Naive B cell (primary cell): ENCODE data around the gene DNAAF5. TPM values are rescaled to one million over a fixed set of nuclear protein-coding genes. Genes with fewer than 3 reads are reported as not detected.
"Not testable (repeated sequence)": the region's sequence is repeated elsewhere in the genome, so short reads cannot be mapped to it uniquely, and the experiment has no call there.

Experiments used
- ATAC-seq, 2 donors: fragments of 150-1000 bp; cut with Tn5 transposase; 2 replicates each; pipeline ENCODE4 v1.10.0; 2021; ENCODE audit warnings: low read depth in 2 of 2, mild to moderate bottlenecking in 2 of 2, moderate library complexity in 2 of 2
- DNase-seq: peaks from one replicate; pipeline ENCODE4 v3.0.0; 2022
- H3K27ac Mint-ChIP-seq, 6 donors: one replicate each; pipeline ENCODE4 v1.8.0; 2020 to 2022; ENCODE audit warnings: mild to moderate bottlenecking in 6 of 6, mixed read lengths in 6 of 6, moderate library complexity in 5 of 6, inconsistent platforms in 2 of 6
- H3K27me3 Mint-ChIP-seq, 3 donors: one replicate each; pipeline ENCODE4 v1.8.0; 2021 to 2022; ENCODE audit warnings: mixed read lengths in 3 of 3, mild to moderate bottlenecking in 1 of 3
- H3K36me3 Mint-ChIP-seq, 2 donors: one replicate each; pipeline ENCODE4 v1.8.0; 2020 to 2022; ENCODE audit warnings: mixed read lengths in 2 of 2, inconsistent platforms in 1 of 2, mild to moderate bottlenecking in 1 of 2
- H3K4me1 Mint-ChIP-seq, 3 donors: one replicate each; pipeline ENCODE4 v1.8.0; 2020 to 2022; ENCODE audit warnings: mixed read lengths in 3 of 3, inconsistent platforms in 1 of 3, mild to moderate bottlenecking in 1 of 3, moderate library complexity in 1 of 3
- H3K4me3 Mint-ChIP-seq, 8 donors: one replicate each; pipeline ENCODE4 v1.8.0; 2020 to 2022; ENCODE audit warnings: mild to moderate bottlenecking in 8 of 8, mixed read lengths in 8 of 8, moderate library complexity in 8 of 8, inconsistent platforms in 2 of 8
- H3K9me3 Mint-ChIP-seq, 7 donors: one replicate each; pipeline ENCODE4 v1.8.0; 2020 to 2022; ENCODE audit warnings: mixed read lengths in 7 of 7, mild to moderate bottlenecking in 5 of 7, inconsistent platforms in 2 of 7, moderate library complexity in 1 of 7
- polyA plus RNA-seq, 6 donors: library from polyadenylated mRNA; unstranded; fragments of 300-500 nt; fragmentation: Illumina TruSeq; gene quantifications; one replicate each; pipeline ENCODE4 v1.2.3, GENCODE V29; 2021; ENCODE audit warnings: low read depth in 6 of 6

The DNAAF5 gene
- polyA plus RNA-seq, 6 donors from 2014 or later = 1.4 to 4.5 (median 2.3) TPM

DNA sequence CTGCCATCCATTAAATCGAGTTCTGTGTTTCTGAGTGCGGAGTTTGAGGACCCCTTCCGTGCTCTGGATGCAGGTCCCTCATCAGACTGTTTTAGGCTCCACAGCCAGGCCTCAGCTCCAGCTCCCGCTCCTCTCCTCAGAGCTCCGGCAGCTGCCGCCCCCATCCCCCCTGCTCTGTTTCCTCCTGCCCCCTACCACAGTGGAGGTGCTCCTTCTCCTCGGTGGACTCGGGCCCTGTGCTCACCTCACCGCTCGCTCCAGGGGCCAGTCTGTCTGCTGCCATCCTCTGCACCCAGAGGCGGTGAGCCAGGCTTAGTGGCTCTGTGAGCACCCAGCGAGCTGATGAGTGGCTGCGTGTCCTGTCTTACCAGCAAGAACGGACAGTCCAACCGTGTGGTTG lies 21.9 kb downstream of the DNAAF5 start:
- H3K4me3 Mint-ChIP-seq = no peak overlapping the region

DNA sequence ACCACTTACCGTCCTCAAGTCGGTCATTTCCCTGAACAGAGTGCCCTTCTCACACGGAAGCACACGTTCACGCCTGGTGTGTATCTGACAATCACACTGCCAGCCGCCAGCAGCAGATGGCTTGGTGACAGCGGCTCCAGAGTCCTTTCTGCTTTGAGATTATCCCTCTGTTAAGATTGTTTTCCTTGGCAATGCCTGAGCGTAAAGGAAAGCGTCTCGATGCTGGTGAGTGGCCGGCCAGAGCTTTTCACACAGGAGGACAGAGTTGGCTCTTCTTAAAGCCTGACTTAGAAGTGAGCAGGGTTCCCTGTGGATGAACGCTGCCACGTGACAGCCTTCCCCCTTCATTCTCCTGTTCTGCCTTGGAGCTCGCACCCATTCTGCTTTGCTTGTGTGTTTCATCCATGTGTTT lies 22.6 kb downstream of the DNAAF5 start:
- Mint-ChIP-seq H3K4me3 (no peak overlapping the region), H3K9me3 (peaks cover 0 to 5% (median 0%) of the 10 kb centered on the region in 7 donors), H3K36me3 (peaks cover 8 to 19% of the 10 kb centered on the region in 2 donors), H3K27me3 (no peaks in the 10 kb centered on the region), H3K27ac (peak overlapping the region in 2 of 6 donors; percentile 25 to 28), H3K4me1 (peaks cover 0 to 4% (median 3%) of the 10 kb centered on the region in 3 donors)
- ATAC-seq (no peak), DNase-seq (no peak)

More for the DNA sequence above, 21.9 kb downstream of the DNAAF5 start:
- Mint-ChIP-seq H3K4me1 (peaks cover 0 to 4% (median 3%) of the 10 kb centered on the region in 3 donors), H3K27me3 (no peaks in the 10 kb centered on the region), H3K9me3 (peaks cover 0 to 5% (median 0%) of the 10 kb centered on the region in 7 donors), H3K36me3 (peaks cover 8 to 19% of the 10 kb centered on the region in 2 donors), H3K27ac (no peak overlapping the region)
- ATAC-seq (no peak), DNase-seq (no peak)

DNA sequence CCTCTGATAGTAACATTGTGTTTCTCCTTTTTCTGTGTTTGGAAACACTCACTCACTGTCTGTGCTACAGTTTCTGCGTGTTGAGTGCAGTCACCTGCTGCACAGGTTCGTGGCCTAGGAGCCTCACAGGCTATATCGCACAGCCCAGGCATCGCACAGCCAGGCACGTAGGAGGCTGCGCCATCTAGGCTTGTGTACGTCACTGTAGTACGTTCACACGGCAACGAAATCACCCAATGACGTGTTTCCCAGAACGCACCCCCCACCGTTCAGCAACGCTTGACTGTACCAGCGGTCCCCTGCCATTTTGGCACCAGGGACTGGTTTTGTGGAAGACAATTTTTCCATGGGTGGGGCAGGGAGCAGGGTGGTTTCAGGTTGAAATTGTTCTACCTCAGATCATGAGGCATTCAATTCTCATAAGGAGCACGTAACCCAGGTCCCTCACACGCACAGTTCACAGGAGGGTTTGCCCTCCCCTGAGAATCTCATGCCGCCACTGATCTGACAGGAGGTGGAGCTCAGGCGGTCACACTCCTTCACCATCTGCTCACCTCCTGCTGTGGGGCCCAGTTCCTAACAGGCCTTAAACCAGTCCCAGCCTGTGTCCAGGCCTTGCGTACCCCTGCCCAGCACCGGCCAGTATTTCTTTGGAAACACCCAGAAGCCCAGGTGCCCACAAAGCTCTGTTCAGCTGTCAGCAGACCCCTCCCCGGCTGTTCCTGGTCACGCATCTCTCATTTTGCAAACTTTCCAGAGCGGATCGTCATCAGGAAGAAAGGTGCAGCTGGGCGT lies 23.8 kb downstream of the DNAAF5 start:
- Mint-ChIP-seq H3K27ac (no peak overlapping the region), H3K4me1 (peaks cover 0 to 4% (median 3%) of the 10 kb centered on the region in 3 donors), H3K9me3 (peaks cover 0 to under 1% (median 0%) of the 10 kb centered on the region in 7 donors), H3K4me3 (no peak overlapping the region), H3K36me3 (peaks cover 6 to 17% of the 10 kb centered on the region in 2 donors), H3K27me3 (no peaks in the 10 kb centered on the region)
- ATAC-seq (no peak), DNase-seq (no peak)

DNA sequence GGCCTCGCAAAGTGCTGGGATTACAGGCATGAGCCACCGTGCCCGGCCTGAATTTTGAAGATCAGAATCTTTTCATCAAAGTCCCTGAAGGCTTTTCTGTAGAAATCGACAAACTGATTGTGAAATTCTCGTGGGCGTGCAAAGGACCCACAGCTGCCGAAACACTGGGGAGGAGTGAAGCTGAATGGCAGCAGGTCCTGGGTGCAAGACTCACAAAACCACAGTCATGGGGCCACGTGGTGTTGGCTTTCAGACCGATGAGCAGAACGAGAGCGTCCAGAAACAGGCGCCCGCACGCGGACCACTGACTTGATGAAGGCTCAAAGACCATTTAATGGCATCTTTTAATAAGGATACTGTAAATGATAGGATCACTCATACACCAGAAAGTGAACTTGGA lies 25.3 kb downstream of the DNAAF5 start:
- peaks cover 4 to 22% of the 10 kb centered on the region in 2 donors for H3K36me3 Mint-ChIP-seq
- no peak for DNase-seq
- H3K4me3 Mint-ChIP-seq = peak overlapping the region in 1 of 8 donors; percentile 68

DNA sequence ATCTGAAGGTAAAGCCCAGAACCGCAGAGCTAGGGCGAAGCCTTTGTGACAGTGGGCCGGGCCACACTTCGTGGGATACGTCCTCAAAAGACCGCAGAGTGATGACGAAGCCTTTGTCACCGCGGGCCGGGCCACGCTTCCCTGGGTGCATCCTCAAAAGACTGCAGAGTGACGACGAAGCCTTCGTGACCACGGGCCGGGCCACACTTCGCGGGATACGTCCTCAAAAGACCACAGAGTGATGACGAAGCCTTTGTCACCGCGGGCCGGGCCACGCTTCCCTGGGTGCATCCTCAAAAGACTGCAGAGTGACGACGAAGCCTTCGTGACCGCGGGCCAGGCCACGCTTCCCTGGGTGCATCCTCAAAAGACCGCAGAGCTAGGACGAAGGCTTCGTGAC lies 25.8 kb downstream of the DNAAF5 start:
- not testable (repeated sequence) for DNase-seq, ATAC-seq, H3K27ac Mint-ChIP-seq, H3K9me3 Mint-ChIP-seq, H3K27me3 Mint-ChIP-seq, H3K4me1 Mint-ChIP-seq, H3K4me3 Mint-ChIP-seq
- H3K36me3 Mint-ChIP-seq = peaks cover 4 to 22% of the 10 kb centered on the region in 2 donors

More for the DNA sequence above, 25.3 kb downstream of the DNAAF5 start:
- Mint-ChIP-seq H3K27me3 (no peaks in the 10 kb centered on the region), H3K27ac (no peak overlapping the region), H3K9me3 (no peaks in the 10 kb centered on the region), H3K4me1 (peaks cover 0 to 4% (median 3%) of the 10 kb centered on the region in 3 donors)
- ATAC-seq = no peak

DNA sequence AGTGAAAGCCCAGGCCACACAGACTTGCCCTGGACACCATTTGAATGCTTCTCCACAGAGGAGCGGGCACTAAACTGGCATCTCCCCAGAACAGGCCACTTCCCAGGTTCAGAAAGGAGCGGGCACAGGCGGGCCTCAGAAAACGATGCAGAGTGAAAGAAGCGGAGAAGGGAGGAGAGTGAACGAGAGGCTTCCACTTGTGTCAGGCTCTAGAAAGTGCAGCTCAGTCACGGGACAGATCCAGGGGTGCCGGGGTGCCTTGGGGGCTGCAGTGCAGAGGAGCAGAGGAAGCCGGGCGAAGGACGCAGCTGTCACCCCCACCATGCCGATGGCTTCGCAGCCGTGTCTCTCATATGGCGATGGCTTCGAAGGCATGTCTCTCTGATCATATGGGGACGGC lies 26.7 kb downstream of the DNAAF5 start:
- Mint-ChIP-seq H3K36me3 (peaks cover 4 to 22% of the 10 kb centered on the region in 2 donors), H3K27ac (peak overlapping the region in 1 of 6 donors; percentile 21), H3K27me3 (no peaks in the 10 kb centered on the region), H3K4me1 (peaks cover 0 to 3% (median 0%) of the 10 kb centered on the region in 3 donors), H3K9me3 (no peaks in the 10 kb centered on the region), H3K4me3 (no peak overlapping the region)
- ATAC-seq = no peak
- DNase-seq = no peak

DNA sequence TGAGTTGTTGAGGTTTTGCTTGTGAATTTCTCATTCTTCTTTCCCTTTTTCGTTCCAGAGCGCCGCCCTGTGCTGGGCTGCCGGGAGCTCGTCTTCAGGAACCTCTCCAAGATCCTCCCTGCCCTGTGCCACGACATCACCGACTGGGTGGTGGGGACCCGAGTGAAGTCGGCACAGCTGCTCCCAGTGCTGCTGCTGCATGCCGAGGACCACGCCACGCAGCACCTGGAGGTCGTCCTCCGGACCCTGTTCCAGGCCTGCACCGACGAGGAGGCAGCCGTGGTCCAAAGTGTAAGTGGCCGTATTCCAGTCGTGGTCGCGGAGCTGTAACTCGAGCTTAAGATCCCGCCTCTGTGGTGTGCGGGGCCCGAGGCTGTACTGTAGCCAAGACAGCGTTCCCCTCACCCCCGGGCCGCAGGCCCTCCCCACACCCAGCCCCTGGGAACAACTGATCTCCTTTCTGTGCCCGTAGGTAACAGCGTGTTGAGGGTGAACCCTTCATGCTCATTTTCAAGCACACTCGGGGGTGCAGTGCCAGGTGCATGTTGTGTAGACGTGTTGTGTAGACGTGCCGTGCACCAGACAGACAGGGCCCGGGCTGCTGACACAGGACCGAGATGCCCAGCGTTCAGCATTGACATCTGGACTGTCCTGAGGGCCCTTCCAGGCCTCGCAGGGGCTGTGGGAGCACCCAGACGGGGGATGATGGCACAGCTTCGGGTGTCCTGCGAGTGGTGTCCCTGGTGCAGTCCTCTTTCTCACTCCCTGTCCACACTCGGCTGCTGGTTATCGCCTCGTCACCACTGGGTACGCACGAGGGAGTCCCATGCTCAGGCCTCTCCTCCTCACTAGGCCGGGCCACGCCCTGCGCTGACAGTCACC lies 28.3 kb downstream of the DNAAF5 start:
- Mint-ChIP-seq H3K27ac (peak overlapping the region in 1 of 6 donors; percentile 76), H3K4me1 (peaks cover 0 to 1% (median 0%) of the 10 kb centered on the region in 3 donors), H3K27me3 (no peaks in the 10 kb centered on the region), H3K9me3 (no peaks in the 10 kb centered on the region), H3K36me3 (peaks cover 4 to 22% of the 10 kb centered on the region in 2 donors), H3K4me3 (no peak overlapping the region)
- DNase-seq (no peak), ATAC-seq (no peak)

DNA sequence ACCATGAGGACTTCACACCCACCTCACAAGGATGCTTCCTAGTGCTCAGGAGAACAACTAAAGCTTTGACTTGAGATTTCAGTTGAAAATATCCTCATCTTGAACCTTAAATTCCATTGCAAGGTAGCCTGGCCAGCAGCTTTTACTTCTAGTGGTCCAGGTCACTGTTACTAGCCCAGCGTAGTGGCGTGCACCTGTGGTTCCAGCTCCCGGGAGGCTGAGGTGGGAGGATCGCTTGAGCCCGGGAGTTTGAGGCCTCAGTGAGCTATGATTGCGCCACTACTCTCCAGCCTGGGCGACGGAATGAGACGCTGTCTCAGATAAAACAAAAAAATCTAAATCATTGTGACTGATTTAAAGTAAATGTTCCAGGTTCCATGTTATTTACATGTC lies 28.9 kb downstream of the DNAAF5 start:
- Mint-ChIP-seq H3K27ac (no peak overlapping the region), H3K9me3 (no peaks in the 10 kb centered on the region), H3K4me1 (no peaks in the 10 kb centered on the region), H3K4me3 (no peak overlapping the region), H3K36me3 (peaks cover 4 to 22% of the 10 kb centered on the region in 2 donors), H3K27me3 (no peaks in the 10 kb centered on the region)
- DNase-seq = no peak
- ATAC-seq = no peak

DNA sequence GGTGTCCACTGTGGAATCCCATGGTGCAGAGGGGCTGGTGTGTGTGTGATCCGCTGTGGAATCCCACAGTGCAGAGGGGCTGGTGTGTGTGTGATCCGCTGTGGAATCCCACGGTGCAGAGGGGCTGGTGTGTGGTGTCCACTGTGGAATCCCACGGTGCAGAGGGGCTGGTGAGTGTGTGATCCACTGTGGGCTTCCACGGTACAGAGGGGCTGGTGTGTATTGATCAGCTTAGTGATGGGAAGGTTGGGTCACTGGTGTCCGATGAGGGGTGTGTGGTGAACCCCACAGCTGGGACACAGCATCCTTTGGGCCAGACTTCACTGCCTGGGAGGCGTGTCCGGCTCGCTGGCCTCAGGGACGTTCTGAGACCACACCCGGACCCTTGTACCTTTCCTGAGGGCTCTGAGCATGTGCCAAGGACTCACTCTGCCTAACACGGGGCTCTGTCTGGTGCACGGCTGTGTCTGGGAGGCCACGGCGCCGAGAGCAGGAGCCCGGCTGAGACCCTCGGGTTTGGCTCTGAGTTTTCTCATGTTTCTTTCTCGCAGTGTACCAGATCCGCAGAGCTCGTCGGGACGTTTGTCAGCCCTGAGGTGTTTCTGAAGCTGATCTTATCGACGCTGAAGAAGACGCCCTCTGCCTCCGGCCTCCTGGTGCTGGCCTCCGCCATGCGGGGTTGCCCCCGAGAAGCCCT lies 29.9 kb downstream of the DNAAF5 start:
- peaks cover 4 to 22% of the 10 kb centered on the region in 2 donors for H3K36me3 Mint-ChIP-seq
- ATAC-seq (no peak), DNase-seq (no peak)
- no peak overlapping the region for H3K27ac Mint-ChIP-seq
- H3K27me3 Mint-ChIP-seq = no peaks in the 10 kb centered on the region
- H3K4me3 Mint-ChIP-seq = no peak overlapping the region
- H3K4me1 Mint-ChIP-seq = no peaks in the 10 kb centered on the region
- no peaks in the 10 kb centered on the region for H3K9me3 Mint-ChIP-seq

DNA sequence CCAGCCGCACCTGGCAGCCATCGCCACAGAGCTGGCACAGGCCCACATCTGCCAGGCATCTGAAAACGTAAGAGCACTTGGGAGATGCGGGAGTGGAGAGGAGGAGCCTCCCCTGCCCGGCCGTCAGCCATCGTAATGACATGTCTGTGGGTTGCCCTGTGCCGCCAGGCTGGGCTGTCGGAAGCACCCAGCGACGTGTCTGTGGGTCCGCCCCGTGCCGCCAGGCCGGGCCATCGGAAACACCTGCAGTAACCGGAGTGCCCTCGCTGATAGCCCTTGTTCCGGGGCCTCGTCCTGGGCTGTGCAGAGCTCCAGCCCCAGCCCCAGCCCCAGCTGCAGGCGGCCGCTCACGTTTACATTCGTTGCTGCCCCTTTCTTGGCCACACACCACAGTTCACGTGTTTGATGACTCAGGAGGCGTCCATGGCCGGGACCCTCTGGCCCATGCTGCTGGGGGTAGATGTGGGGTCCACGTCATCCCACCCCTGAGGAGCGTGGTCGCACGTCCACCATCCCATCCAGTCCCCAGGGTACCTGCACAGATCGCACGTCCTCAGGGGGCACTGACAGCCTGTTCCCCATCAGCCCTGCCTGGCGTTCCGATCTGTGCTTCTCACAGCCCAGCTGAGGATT lies 30.5 kb downstream of the DNAAF5 start:
- DNase-seq (no peak), ATAC-seq (no peak)
- H3K36me3 Mint-ChIP-seq = peaks cover 4 to 22% of the 10 kb centered on the region in 2 donors
- H3K4me3 Mint-ChIP-seq = no peak overlapping the region
- no peaks in the 10 kb centered on the region for H3K4me1 Mint-ChIP-seq
- no peaks in the 10 kb centered on the region for H3K9me3 Mint-ChIP-seq
- no peak overlapping the region for H3K27ac Mint-ChIP-seq
- no peaks in the 10 kb centered on the region for H3K27me3 Mint-ChIP-seq

DNA sequence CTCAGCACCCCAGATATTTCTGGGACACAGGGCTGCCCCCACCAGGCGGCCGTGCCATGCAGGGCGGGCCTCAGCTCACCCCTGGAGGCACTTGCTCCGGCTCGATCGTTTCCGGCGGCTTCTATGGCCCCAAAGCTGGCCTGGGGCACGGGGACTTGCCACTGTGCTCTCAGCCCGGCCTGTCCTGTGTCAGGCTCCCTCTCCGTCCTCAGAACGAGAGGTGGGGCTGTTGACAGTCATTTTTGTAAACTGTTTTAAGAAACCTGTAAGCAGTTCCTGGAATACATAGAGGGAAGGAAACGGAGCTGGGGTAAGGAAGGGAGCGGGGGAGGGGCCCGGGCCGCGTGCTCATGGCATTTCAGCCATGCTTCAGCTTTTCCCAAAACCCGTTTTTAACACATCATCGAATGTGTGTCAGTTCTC lies 31.3 kb downstream of the DNAAF5 start:
- DNase-seq (no peak), ATAC-seq (no peak)
- no peak overlapping the region for H3K27ac Mint-ChIP-seq
- no peak overlapping the region for H3K4me3 Mint-ChIP-seq
- peaks cover 4 to 18% of the 10 kb centered on the region in 2 donors for H3K36me3 Mint-ChIP-seq
- no peaks in the 10 kb centered on the region for H3K27me3 Mint-ChIP-seq
- H3K4me1 Mint-ChIP-seq = no peaks in the 10 kb centered on the region
- no peaks in the 10 kb centered on the region for H3K9me3 Mint-ChIP-seq

DNA sequence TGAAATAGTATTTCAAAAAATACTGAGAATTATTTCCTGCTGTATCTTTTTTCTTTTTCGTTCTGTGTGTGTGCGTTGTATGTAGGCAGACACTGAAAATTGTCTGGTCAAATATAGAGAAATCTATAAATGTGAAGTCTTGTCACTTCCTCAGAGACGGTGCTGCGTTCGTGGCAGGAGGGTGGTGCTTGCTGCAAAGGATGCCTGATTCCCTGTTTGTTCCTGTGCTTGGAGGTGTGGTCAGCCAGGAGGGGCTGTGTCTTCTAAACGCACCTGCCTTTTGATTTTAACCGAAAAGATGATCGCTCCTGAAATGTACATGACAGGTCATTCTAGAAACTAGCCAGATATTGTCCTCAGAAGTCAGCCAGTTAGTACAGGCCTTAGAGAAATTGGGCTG lies 33.1 kb downstream of the DNAAF5 start:
- no peak overlapping the region for H3K4me3 Mint-ChIP-seq
- no peaks in the 10 kb centered on the region for H3K9me3 Mint-ChIP-seq
- no peak for DNase-seq
- H3K27ac Mint-ChIP-seq = no peak overlapping the region
- H3K27me3 Mint-ChIP-seq = no peaks in the 10 kb centered on the region
- no peak for ATAC-seq
- peaks cover 0 to 10% of the 10 kb centered on the region in 2 donors for H3K36me3 Mint-ChIP-seq
- H3K4me1 Mint-ChIP-seq = no peaks in the 10 kb centered on the region

DNA sequence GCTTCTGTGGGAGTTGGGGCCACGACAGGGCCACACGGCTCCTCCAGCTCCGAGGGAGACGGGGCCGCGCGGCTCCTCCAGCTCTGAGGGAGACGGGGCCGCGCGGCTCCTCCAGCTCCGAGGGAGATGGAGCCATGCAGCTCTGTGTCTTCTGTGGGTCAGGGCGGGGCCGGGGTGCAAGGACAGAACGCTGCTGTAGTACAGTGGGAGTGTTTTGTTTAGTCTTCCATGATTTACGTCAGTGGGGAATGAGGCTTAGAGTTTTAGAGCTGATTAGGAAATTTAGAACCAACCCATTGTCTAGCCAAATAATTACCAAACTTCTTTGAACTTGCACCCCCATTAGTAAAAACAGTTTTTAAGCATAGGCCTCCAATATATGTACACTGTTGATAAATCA lies 33.5 kb downstream of the DNAAF5 start:
- no peaks in the 10 kb centered on the region for H3K9me3 Mint-ChIP-seq
- no peaks in the 10 kb centered on the region for H3K4me1 Mint-ChIP-seq
- H3K27ac Mint-ChIP-seq = no peak overlapping the region
- DNase-seq = no peak
- peaks cover 0 to 10% of the 10 kb centered on the region in 2 donors for H3K36me3 Mint-ChIP-seq
- H3K27me3 Mint-ChIP-seq = no peaks in the 10 kb centered on the region
- no peak overlapping the region for H3K4me3 Mint-ChIP-seq
- ATAC-seq = no peak
